Retinal pigment epithelial cell (primary cell): ENCODE data around the gene ZIC2.

Experiments
- DNase-seq: peaks from one replicate; pipeline ENCODE4 v3.0.0-alpha.2; 2010; ENCODE audit warnings: low read depth
- H3K4me3 ChIP-seq: 2 replicates; pipeline ENCODE4 v1.5.1; 2011; ENCODE audit warnings: mild to moderate bottlenecking, low read length, control low read depth, moderate library complexity
- CTCF ChIP-seq: conservative IDR thresholded peaks from 2 replicates; pipeline ENCODE4 v1.5.1; 2011; ENCODE audit warnings: low read depth, low read length, control low read depth, inconsistent platforms

ZIC2 gene

DNA sequence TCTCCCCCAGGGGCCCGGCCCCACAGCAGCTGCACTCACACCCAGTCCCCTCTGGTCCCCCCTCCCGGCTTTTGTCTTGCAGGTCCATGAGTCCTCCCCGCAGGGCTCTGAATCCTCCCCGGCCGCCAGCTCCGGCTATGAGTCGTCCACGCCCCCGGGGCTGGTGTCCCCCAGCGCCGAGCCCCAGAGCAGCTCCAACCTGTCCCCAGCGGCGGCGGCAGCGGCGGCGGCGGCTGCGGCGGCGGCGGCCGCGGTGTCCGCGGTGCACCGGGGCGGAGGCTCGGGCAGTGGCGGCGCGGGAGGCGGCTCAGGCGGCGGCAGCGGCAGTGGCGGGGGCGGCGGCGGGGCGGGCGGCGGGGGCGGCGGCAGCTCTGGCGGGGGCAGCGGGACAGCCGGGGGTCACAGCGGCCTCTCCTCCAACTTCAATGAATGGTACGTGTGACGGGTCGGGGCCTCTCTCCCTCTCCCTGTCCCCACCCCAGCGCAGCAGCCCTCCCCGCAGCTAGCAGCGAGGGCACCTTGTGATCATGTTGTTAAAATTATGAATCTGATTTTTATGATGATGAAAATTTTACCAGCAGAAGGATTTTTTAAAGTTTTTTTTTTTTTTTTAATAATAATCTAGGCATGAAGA, 3.8 kb downstream of the ZIC2 start:
- TF ChIP-seq CTCF, result no peak
- no peak overlapping the region for H3K4me3 ChIP-seq
- no peak for DNase-seq

- no peak overlapping the region for H3K4me3 ChIP-seq
- TF ChIP-seq CTCF, result no peak
- no peak for DNase-seq
Measured at GRCh38 chr13:99985886-99986527, 4.4 kb downstream of the ZIC2 start.

DNA sequence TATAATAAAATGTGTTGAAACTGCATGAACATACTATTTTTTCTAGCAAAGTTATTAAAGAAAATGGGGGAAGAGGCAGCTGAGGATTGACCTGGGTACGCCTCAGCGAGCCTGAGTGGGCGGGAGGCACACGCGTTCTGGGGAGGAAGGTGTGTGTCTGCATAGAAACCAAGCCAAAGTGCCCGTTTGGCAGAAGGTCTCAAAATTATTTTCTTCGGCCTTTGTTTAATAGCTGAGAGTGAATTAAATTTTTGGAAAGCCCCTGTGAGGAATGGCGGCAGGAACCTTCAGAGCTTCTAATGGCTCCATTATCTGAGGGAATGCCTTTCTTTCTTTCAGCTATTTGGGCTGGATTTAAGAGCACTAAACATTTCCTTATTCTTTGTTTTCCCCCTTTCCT, 5.2 kb downstream of the ZIC2 start:
- DNase-seq, result no peak
- H3K4me3 ChIP-seq, result no peak overlapping the region
- no peak for TF ChIP-seq CTCF

DNA sequence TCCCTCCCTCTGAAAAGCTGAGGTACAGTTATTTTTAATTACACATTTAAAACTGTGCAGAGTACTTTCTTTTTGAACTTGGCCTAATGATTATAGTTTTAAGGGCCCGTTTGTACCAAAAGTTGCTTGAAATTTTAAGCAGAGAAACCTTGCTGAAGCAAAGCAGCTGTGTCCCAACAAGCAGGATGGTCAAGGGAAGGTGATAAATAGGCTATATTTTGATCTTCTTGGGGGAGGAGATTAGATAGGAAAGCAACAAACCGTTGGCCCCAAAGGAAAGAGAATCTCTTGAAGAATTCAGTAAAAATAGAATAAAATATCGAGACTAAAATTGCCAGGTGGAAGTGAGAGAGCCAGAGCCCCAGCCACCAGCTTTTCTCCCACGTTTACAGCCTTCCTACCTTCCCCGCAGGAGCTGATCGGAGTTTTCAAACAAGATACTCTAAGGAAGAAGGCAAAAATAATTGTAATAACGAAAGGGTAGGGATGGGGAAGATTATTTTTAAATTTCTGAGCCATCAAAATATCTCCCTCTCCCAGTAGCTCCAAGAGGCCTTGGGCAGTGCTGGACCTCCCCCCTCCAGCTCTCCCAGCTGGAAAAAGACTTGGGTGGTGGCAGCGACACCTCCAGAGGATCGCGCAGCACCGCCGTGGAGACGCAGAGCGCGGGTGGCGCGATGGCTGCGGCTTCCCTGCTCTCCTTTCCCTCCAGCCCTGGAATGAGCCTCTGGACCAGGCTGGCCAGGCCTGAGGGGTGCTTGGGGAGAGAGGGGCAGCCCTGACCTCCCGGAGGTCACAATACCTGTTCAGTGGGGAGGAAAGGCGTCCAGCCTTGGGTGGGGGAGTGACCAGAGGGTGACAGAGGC, 5.8 kb downstream of the ZIC2 start:
- H3K4me3 ChIP-seq, result no peak overlapping the region
- TF ChIP-seq CTCF, result no peak
- no peak for DNase-seq

- no peak overlapping the region for H3K4me3 ChIP-seq
- DNase-seq, result no peak
- TF ChIP-seq CTCF, result no peak
Measured at GRCh38 chr13:99988529-99989275, 7.1 kb downstream of the ZIC2 start.

GRCh38 chr13:99989276-99990125, 7.9 kb downstream of the ZIC2 start:
- TF ChIP-seq CTCF, result no peak
- no peak overlapping the region for H3K4me3 ChIP-seq
- no peak for DNase-seq
